SK-N-MC (cell line): Measurements from ENCODE around the gene FBLN1.
A peak's percentile ranks its signal among the peaks of the same experiment; 100 is the strongest.
"Not testable (repeated sequence)": the region's sequence is repeated elsewhere in the genome, so short reads cannot be mapped to it uniquely, and the experiment has no call there.

Experiments used
- DNase-seq: peaks from one replicate; pipeline ENCODE4 v3.0.0-alpha.2; 2011; ENCODE audit warnings: low read depth, low spot score
- H3K27ac ChIP-seq: fragments of 200-600 bp; sonication (generic); 2 replicates; pipeline ENCODE4 v1.5.1; 2016; ENCODE audit warnings: mixed run types
- H3K36me3 ChIP-seq: fragments of 200-600 bp; sonication (generic); 2 replicates; pipeline ENCODE4 v1.6.1; 2017; ENCODE audit warnings: antibody characterized with exemption, low read length, mixed read lengths; ENCODE audit not compliant: insufficient read depth
- H3K4me3 ChIP-seq: fragments of 200-600 bp; sonication (generic); 2 replicates; pipeline ENCODE4 v1.5.1; 2016
- H3K9ac ChIP-seq: fragments of 200-600 bp; sonication (generic); 2 replicates; pipeline ENCODE4 v1.8.0; 2017; ENCODE audit warnings: mixed run types, mixed read lengths; ENCODE audit not compliant: insufficient read length
- H3K9me3 ChIP-seq: fragments of 200-600 bp; sonication (generic); 2 replicates; pipeline ENCODE4 v1.6.1; 2017; ENCODE audit warnings: low read depth, mild to moderate bottlenecking, antibody characterized with exemption, low read length, moderate library complexity, mixed read lengths
- EZH2 ChIP-seq: fragments of 200-600 bp; sonication (generic); IDR thresholded peaks from one replicate; pipeline ENCODE4 v1.6.1; 2017; ENCODE audit warnings: antibody characterized with exemption
- FOXP2 ChIP-seq: optimal IDR thresholded peaks from 2 replicates; pipeline ENCODE3; 2011; ENCODE audit warnings: mild to moderate bottlenecking, moderate library complexity; ENCODE audit not compliant: insufficient read depth; ENCODE audit errors: extremely low read length, control extremely low read depth
- POLR2AphosphoS5 ChIP-seq: IDR thresholded peaks from 2 replicates; pipeline ENCODE4 v1.6.1; 2012; ENCODE audit warnings: mild to moderate bottlenecking, low read depth, low read length, borderline replicate concordance

Gene FBLN1

DNA sequence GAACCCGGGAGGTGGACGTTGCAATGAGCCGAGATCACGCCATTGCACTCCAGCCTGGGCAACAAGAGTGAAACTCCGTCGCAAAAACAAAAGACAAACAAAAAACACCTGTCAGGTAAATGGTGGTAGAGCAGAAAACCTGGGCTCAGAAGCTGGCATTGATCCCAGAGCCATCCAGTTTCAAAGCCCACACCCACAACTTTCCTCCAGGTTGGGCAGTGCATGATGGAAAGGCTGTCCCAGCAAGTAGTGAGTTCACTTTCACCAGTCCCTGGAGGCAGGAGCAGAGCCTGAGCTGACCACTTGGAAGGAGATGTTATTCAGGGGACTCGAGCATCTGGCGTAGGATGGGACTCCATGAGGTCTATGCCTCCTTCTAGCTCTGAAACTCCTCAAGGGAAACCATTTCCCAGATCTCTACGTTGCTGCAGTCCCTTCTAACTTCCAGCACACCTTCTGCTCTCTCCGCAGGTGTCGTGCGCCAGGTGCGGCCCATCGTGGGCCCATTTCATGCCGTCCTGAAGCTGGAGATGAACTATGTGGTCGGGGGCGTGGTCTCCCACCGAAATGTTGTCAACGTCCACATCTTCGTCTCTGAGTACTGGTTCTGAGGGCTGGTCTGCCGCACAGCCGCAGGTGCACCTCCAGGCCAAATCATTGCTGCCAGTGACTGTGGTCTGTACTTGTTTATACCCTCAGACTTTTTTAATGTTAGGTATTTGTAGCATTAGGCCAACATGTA, 97.3 kb downstream of the FBLN1 start:
- no peak overlapping the region for H3K9ac ChIP-seq

DNA sequence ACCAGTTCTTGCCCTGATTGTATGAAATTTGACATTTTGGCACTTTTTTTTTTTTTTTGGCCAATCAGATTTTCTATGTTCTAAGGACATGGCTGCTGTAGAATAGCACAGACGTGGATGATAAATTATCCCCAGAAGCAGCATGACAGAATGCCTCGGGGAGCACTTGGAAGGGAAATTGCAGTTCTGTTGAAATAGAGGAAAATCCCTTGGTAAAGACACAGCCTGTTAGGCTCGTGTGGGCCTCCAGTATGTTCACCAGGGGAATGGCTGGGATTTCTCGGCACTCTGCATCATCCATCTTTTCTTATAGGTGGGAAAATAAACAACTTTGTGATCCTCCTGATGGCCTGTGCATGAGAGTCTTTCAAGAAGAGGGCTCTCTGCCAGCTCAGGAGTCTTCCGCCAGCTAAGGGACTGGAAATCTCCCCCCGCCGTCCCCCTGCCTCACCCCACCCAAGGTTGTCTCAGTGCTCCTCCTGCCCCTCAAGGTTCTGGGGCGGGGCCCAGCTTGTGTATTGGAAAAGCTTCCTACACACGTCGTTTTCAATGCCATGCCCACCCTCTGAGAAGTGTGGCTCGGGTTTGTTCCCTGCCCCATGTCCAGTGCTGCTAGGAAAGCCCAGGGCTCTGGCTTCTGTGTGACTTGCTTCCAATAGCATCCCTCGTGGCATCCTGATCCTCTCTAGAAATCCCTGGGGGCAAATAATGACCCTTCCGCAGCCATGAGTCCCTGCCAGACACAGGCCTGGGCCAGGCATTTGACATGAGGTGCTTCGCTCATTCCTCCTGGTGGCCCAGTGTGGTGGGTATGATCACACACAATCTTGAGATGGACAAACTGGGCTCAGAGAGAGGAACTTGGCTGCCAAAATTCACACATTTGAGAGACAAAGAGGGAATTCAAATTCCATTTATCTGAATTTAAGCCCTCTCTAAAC, 98.4 kb downstream of the FBLN1 start:
- TF ChIP-seq POLR2AphosphoS5: no peak
- no peak overlapping the region for H3K9ac ChIP-seq
- no peaks in the 10 kb centered on the region for H3K9me3 ChIP-seq
- H3K27ac ChIP-seq: no peak overlapping the region
- peak; percentile 55 for DNase-seq
- H3K36me3 ChIP-seq: no peaks in the 10 kb centered on the region
- no peak overlapping the region for H3K4me3 ChIP-seq

More for the DNA sequence above, 97.3 kb downstream of the FBLN1 start:
- no peak for DNase-seq
- no peaks in the 10 kb centered on the region for H3K36me3 ChIP-seq
- H3K27ac ChIP-seq: no peak overlapping the region
- H3K4me3 ChIP-seq: no peak overlapping the region
- TF ChIP-seq FOXP2: no peak
- no peak for TF ChIP-seq EZH2
- TF ChIP-seq POLR2AphosphoS5: no peak
- H3K9me3 ChIP-seq: no peaks in the 10 kb centered on the region

DNA sequence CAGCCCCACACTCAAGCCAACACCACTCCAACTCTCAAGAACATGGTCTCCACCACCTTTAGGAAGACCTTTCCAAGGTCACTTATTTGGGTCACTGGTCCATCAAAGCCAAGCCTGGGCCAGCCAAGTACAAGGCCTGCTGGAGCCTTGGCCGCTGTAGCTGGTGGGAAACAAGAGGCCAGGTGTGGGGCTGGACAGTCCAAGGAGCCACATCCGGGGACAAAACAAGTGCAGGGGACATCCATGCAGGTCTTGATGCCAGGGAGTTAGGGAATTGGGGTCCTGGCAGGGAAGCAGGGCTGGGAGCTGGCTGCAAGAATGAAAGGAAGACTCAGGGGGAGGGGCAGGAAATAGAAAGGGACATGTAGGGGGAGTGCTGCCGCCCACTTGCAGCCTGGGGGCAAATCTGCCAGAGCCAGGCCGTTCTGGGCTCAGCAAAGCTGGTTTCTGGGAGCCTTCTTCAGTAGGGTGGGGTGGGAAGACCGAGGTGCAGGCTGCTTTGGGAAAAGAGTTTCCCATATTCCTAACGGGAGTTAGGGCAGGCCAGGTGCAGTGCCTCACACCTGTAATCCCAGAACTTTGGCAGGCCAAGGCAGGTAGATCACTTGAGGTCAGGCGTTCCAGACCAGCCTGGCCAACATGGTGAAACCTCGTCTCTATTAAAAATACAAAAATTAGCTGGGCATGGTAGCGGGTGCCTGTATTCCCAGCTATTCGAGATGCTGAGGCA, 99.5 kb downstream of the FBLN1 start:
- no peak overlapping the region for H3K4me3 ChIP-seq
- no peak for DNase-seq
- no peak overlapping the region for H3K27ac ChIP-seq
- no peak for TF ChIP-seq EZH2
- TF ChIP-seq POLR2AphosphoS5: no peak
- TF ChIP-seq FOXP2: no peak
- H3K36me3 ChIP-seq: no peaks in the 10 kb centered on the region
- H3K9ac ChIP-seq: no peak overlapping the region
- H3K9me3 ChIP-seq: no peaks in the 10 kb centered on the region

DNA sequence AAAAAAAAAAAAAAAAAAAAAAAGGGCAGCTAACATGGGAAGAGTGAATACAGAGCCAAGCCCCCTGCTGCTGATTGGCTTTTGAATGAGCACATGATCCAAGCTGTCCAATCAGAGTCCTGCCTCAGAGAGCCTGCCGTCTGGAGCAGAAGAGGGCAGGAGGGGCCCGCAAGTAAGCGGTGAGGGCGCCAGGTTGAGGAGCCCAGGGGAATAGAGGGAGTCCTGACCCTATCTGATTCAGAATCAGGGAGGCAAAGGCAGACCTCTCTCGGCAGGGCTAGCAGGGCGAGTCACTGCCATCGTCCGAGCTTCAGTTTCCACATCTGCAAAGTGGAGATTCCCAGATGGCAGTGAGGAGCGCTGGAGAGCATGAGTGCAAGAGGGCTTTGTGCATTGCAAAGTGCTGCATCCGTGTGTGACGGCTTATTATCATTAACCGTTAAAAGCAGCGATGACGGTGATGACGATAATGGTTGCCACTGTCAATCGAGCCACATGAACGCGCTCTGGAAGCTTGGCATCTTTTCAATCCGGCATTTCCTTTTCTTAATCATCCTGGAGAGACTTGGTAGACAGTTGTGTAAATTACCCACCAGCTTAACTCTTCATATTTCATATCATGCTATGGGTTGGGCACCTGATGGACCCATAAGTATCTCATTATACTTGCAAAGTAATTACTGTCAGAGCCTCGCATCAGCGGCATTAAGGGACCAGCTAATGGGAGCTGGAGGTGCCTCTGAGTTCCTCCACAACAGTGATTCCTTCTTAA, 100.3 kb downstream of the FBLN1 start:
- peak; percentile 74 for DNase-seq
- H3K9ac ChIP-seq: peak overlapping the region; percentile 29
- H3K27ac ChIP-seq: peak overlapping the region; percentile 48; the same call in 1 of the 2 replicates
- peak; percentile 72 for TF ChIP-seq POLR2AphosphoS5
- TF ChIP-seq FOXP2: no peak
- H3K9me3 ChIP-seq: no peaks in the 10 kb centered on the region
- no peaks in the 10 kb centered on the region for H3K36me3 ChIP-seq
- peak overlapping the region; percentile 74 for H3K4me3 ChIP-seq

DNA sequence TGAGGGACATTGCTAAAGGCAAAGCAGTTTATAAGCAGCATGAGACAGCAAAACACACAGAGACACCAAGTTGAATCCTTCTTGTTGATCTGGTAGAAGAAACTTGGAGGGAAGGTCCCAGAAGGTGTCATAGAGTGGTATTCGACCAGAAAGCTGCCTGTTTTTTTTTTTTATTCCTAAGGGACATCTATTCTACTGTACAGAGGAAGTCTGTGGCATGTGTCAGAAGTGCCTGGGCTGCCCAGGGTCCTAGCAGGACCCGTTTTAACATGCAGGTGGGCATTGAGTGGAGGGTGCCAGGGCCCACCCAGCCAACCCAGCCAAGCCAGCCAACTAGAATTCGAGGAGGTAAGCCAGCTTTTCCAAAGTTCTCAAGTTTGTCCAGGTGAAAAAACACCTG, 100.9 kb downstream of the FBLN1 start:
- DNase-seq: no peak
- H3K27ac ChIP-seq: peak overlapping the region; percentile 48; the same call in 1 of the 2 replicates

DNA sequence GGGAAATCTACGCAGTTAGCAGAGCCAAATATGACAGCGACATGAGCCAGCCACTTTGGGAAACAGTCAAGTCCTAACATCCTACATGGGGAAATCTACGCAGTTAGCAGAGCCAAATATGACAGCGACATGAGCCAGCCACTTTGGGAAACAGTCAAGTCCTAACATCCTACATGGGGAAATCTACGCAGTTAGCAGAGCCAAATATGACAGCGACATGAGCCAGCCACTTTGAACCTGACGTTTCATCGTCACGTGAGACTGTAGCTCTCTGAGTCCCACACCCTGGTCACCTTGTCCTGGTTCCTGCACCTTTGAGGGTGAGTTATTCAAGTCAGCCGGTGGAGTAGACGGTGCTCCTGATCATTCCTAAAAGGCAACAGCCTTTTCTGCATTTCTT, 105.4 kb downstream of the FBLN1 start:
- not testable (repeated sequence) for H3K9me3 ChIP-seq, H3K9ac ChIP-seq, H3K36me3 ChIP-seq, H3K4me3 ChIP-seq, H3K27ac ChIP-seq, DNase-seq

More for the DNA sequence above, 100.9 kb downstream of the FBLN1 start:
- H3K9ac ChIP-seq: no peak overlapping the region
- TF ChIP-seq EZH2 (no peak), POLR2AphosphoS5 (no peak)
- H3K4me3 ChIP-seq: peak overlapping the region; percentile 74
- H3K9me3 ChIP-seq: no peaks in the 10 kb centered on the region
- H3K36me3 ChIP-seq: no peaks in the 10 kb centered on the region

DNA sequence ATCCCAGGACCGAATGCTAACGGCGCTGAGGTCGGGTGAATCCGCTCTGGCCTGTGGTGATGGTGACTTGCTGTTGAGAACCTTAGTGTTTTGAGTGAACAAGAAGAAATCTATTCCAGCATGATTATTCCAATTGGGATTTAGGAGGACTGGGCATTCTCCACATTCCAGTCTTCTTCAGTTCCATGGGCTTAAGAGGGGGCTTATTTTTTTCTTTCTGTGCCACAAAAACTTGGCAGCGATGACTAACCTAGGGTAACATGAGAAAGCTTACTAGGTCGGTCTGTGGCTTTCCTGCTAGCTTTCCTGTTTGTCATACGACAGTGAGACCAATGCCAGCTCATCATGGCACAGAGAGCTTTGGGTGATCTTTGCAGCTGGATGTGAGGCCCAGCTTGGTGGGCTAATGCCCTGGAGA, 106.1 kb downstream of the FBLN1 start:
- no peak overlapping the region for H3K9ac ChIP-seq
- TF ChIP-seq POLR2AphosphoS5 (no peak), EZH2 (no peak), FOXP2 (no peak)
- H3K9me3 ChIP-seq: no peaks in the 10 kb centered on the region
- no peaks in the 10 kb centered on the region for H3K36me3 ChIP-seq
- H3K27ac ChIP-seq: no peak overlapping the region
- no peak for DNase-seq
- H3K4me3 ChIP-seq: no peak overlapping the region

DNA sequence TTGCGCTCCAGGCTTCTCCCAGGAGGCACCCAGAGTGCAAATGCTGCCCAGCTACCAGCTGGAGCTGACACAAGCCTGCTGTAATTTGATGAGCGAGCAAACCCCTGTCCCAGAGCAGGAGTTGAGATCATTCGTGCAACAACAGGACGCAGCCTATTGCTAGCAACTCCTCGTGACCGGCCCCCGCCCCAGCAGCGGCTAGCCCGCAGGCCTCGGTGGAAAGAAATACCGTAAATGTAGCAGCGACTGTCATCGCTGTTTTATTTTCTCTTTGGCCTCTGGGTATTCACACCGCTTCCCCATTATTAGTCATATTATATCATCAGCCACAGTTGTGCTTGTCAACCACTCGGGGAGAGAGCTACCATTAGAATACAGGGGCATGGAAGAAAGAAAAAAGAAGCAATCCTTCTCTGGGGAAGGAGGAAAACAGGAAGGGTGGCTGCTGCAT, 109.8 kb downstream of the FBLN1 start:
- Histone ChIP-seq H3K4me3 (0 out of 2 replicates have a peak overlapping the region, but pooled peaks have one; percentile 30), H3K27ac (no peak overlapping the region), H3K9me3 (no peaks in the 10 kb centered on the region), H3K36me3 (no peaks in the 10 kb centered on the region), H3K9ac (no peak overlapping the region)
- no peak for TF ChIP-seq FOXP2
- TF ChIP-seq EZH2: no peak
- no peak for TF ChIP-seq POLR2AphosphoS5
- no peak for DNase-seq
